Measurements from ENCODE around the gene NAALADL1. TPM values are rescaled to one million over a fixed set of nuclear protein-coding genes. Genes with fewer than 3 reads are reported as not detected.
A peak's percentile ranks its signal among the peaks of the same experiment; 100 is the strongest.

NAALADL1 gene
- total RNA-seq, 1 experiment from 2014 or later, result not detected

GRCh38 chr11:65013888-65014725 lies 44.2 kb downstream of the NAALADL1 start, which contains the start of gene ARL2:
Gene ARL2 (plus strand): TSS chr11:65014160. CDS start chr11:65014208, 48 bp downstream.
- H3K79me2 ChIP-seq (ENCODE audit: insufficient read depth, low read length), result 0 out of 2 replicates have a peak, but pooled peaks cover 5% of the 10 kb centered on the region
- no peaks in the 10 kb centered on the region for H3K9me2 ChIP-seq (ENCODE audit: insufficient read depth)
- H3K4me2 ChIP-seq (ENCODE audit: low read length), result peak within 1 kb of the TSS; percentile 91
- H2AFZ ChIP-seq (ENCODE audit: low read depth, low read length, poor library complexity, severe bottlenecking), result no peak within 1 kb of the TSS
- RAD21 ChIA-PET (ENCODE audit: low non-redundant PET in 1 of 2, low total read pairs in 2 of 2, uncharacterized antibody in 2 of 2, unreplicated experiment in 2 of 2), result interaction anchor here (0.6 to 1.2 kb wide), 3 partner anchors 90 to 235 kb away, joined by 3 read pairs; partner anchors contain the start of genes PPP2R5B (in 1 of the 2), SF1 (in 1 of the 2) and ZNHIT2 (in 1 of the 2)
- peaks cover 15 to 34% of the 10 kb centered on the region in 2 experiments for H3K4me1 ChIP-seq (ENCODE audit: control insufficient read depth in 1 of 2, insufficient read depth in 2 of 2, low read length in 2 of 2)
- no peaks in the 10 kb centered on the region for H3K36me3 ChIP-seq (ENCODE audit: control insufficient read depth in 1 of 2, insufficient read depth in 2 of 2, low read length in 2 of 2)
- POLR2A ChIA-PET, result interaction anchor here (0.5 to 2.0 kb wide), 6 partner anchors 10 to 1185 kb away, joined by 3 to 9 read pairs (median 4); partner anchors contain the start of genes BATF2 and TM7SF2
- CTCF ChIA-PET, result interaction anchor here (0.8 to 3.0 kb wide), 21 partner anchors 10 to 173 kb away, joined by 3 to 21 read pairs (median 4); partner anchors contain the start of genes BATF2, SAC3D1 and ZNHIT2
- H3K27ac ChIP-seq (ENCODE audit: low read depth, low read length), result peak within 1 kb of the TSS; percentile 87
- intact Hi-C loops (cut with micrococcal nuclease), result loop anchor here (1.0 to 10.0 kb wide), 7 partner anchors 13 to 241 kb away; partner anchors contain the start of genes SNX15, VPS51 and ZNHIT2
- H3K9ac ChIP-seq (ENCODE audit: low read length), result peak within 1 kb of the TSS; percentile 80
- no TSS peak for BruUV-seq (replicated peaks)
- DNase-seq (ENCODE audit: low read depth, low spot score), result peak; percentile 80
- H3K27me3 ChIP-seq (ENCODE audit: insufficient read depth, low read length), result no peaks in the 10 kb centered on the region
- H3K4me3 ChIP-seq (replicated peaks in 1 of 2; ENCODE audit: low read depth in 1 of 2, low read length in 2 of 2), result peak within 1 kb of the TSS; percentile 71 to 75
- H4K20me1 ChIP-seq (ENCODE audit: insufficient read depth), result no peaks in the 10 kb centered on the region
- ATAC-seq, result peak; percentile 84
- no peaks in the 10 kb centered on the region for H3K9me3 ChIP-seq (ENCODE audit: control insufficient read depth in 1 of 2, insufficient read depth in 1 of 2, low read depth in 1 of 2, low read length in 2 of 2)
- TF ChIP-seq JUND (IDR thresholded peaks at IDR 0.05) (no peak), YY1 (IDR thresholded peaks at IDR 0.05; ENCODE audit: extremely low read depth, insufficient replicate concordance, low read depth, low read length) (no peak), ZFX (IDR thresholded peaks at IDR 0.05) (peak; percentile 92), ZBTB33 (IDR thresholded peaks at IDR 0.05; ENCODE audit: extremely low read depth, insufficient replicate concordance, low read length) (no peak), CTCF (IDR thresholded peaks at IDR 0.05 in 2 of 3, conservative IDR thresholded peaks at IDR 0.05 in 1 of 3; ENCODE audit: borderline replicate concordance in 1 of 3, insufficient read depth in 1 of 3, low read depth in 2 of 3, low read length in 2 of 3) (peak; percentile 64 to 83 (median 67); a peak in 5 of 6 replicates), ATF3 (IDR thresholded peaks at IDR 0.05) (no peak), ELF1 (IDR thresholded peaks at IDR 0.05; ENCODE audit: borderline replicate concordance, low read depth) (no peak), POLR2AphosphoS5 (IDR thresholded peaks at IDR 0.05; ENCODE audit: low read depth, low read length) (peak; percentile 78), SP1 (IDR thresholded peaks at IDR 0.05; ENCODE audit: low read depth) (peak; percentile 56; the same call in 1 of the 2 replicates), FOSL1 (IDR thresholded peaks at IDR 0.05; ENCODE audit: low read depth) (no peak), EZH2 (IDR thresholded peaks at IDR 0.05) (no peak), EZH2phosphoT487 (IDR thresholded peaks at IDR 0.05; ENCODE audit: borderline replicate concordance) (no peak), TCF7L2 (IDR thresholded peaks at IDR 0.05; ENCODE audit: borderline replicate concordance, extremely low read depth, insufficient read depth, insufficient read length) (peak; percentile 82), ZNF274 (IDR thresholded peaks at IDR 0.05; ENCODE audit: low read depth, low read length) (no peak), SRF (IDR thresholded peaks at IDR 0.05; ENCODE audit: low read depth) (no peak), EGR1 (IDR thresholded peaks at IDR 0.05; ENCODE audit: low read depth) (peak; percentile 83), MAX (IDR thresholded peaks at IDR 0.05) (peak; percentile 90), POLR2A (IDR thresholded peaks at IDR 0.05; ENCODE audit: borderline replicate concordance, extremely low read depth, insufficient read depth, insufficient read length) (no peak), RAD21 (IDR thresholded peaks at IDR 0.05; ENCODE audit: low read depth) (peak; percentile 52), CEBPB (IDR thresholded peaks at IDR 0.05; ENCODE audit: low read depth) (no peak), CBX3 (IDR thresholded peaks at IDR 0.05; ENCODE audit: low read depth) (peak; percentile 35; the same call in 1 of the 2 replicates), SIN3A (IDR thresholded peaks at IDR 0.05; ENCODE audit: low read depth) (peak; percentile 53)
